Uterus (tissue), 4 donors: ENCODE results near the gene CD247. TPM values are rescaled to one million over a fixed set of nuclear protein-coding genes. Genes with fewer than 3 reads are reported as not detected.

Experiments
- DNase-seq, 2 donors: peaks; one replicate each; pipeline ENCODE4 v3.0.0-alpha.2; 2019 to 2020
- H3K27ac ChIP-seq, 2 donors: fragments of 200-600 bp; sonication (generic); 1 replicate in 1 of 2; 2 replicates in 1 of 2; pipeline ENCODE4 v1.5.1; 2016 to 2018
- H3K27me3 ChIP-seq, 2 donors: fragments of 200-600 bp; sonication (generic); one replicate each; pipeline ENCODE4 v1.5.1; 2018 to 2019; ENCODE audit warnings: control low read depth in 1 of 2
- H3K36me3 ChIP-seq, 2 donors: fragments of 200-600 bp; sonication (generic); one replicate each; pipeline ENCODE4 v1.5.1; 2019; ENCODE audit warnings: control low read depth in 1 of 2
- H3K4me1 ChIP-seq, 2 donors: fragments of 200-600 bp; sonication (generic); one replicate each; pipeline ENCODE4 v1.5.1; 2018 to 2019; ENCODE audit warnings: control low read depth in 1 of 2
- H3K4me3 ChIP-seq, 2 donors: fragments of 200-600 bp; sonication (generic); 1 replicate in 1 of 2; 2 replicates in 1 of 2; pipeline ENCODE4 v1.5.1; 2018 to 2019; ENCODE audit warnings: mild to moderate bottlenecking in 1 of 2
- H3K9me3 ChIP-seq, 2 donors: fragments of 200-600 bp; sonication (generic); one replicate each; pipeline ENCODE4 v1.5.1; 2019; ENCODE audit warnings: control low read depth in 1 of 2
- CTCF ChIP-seq, 4 experiments: fragments of 200-600 bp in 2 of 4; fragments of 450-650 bp in 2 of 4; sonication (generic) in 2 of 4; IDR thresholded peaks; one replicate each; pipeline ENCODE4 v1.5.1; 2016 to 2019; ENCODE audit warnings: antibody characterized with exemption in 4 of 4, mild to moderate bottlenecking in 2 of 4, moderate library complexity in 1 of 4
- POLR2A ChIP-seq, 2 donors: fragments of 450-650 bp; IDR thresholded peaks; one replicate each; pipeline ENCODE4 v1.6.1; 2016; ENCODE audit warnings: antibody characterized with exemption in 2 of 2, mild to moderate bottlenecking in 1 of 2, moderate library complexity in 1 of 2
- intact Hi-C: fragments of 100-400 bp; cut with DNase I; formaldehyde crosslinking; loops from one replicate; pipeline ENCODE4 v1.15.1; 2023; ENCODE audit warnings: low total_unique reads
- total RNA-seq, 4 donors: library from RNA; depleted of rRNA in 3 of 4; stranded (reverse); fragments of >200 nt in 3 of 4; gene quantifications; one replicate each; pipeline versions ENCODE4 v1.1.0 to v1.2.4, GENCODE V29; 2014 to 2023
- donor health status: DM: yes; HTN: yes; CAD: no.

CD247 gene
- total RNA-seq, 4 donors from 2014 or later: 1.6 to 3.3 TPM; not detected in 2

GRCh38 chr1:167546935-167547334, 28.6 kb upstream of the CD247 start:
- Histone ChIP-seq H3K36me3 (no peaks in the 10 kb centered on the region), H3K27me3 (no peaks in the 10 kb centered on the region), H3K4me1 (no peaks in the 10 kb centered on the region), H3K4me3 (no peak overlapping the region), H3K27ac (no peak overlapping the region), H3K9me3 (no peaks in the 10 kb centered on the region)
- intact Hi-C loops: no loop called here
- DNase-seq: no peak
- no peak for TF ChIP-seq POLR2A (IDR thresholded peaks at IDR 0.05)
- no peak for TF ChIP-seq CTCF (IDR thresholded peaks at IDR 0.05)

- H3K27me3 ChIP-seq: no peaks in the 10 kb centered on the region
- no peaks in the 10 kb centered on the region for H3K4me1 ChIP-seq
- H3K9me3 ChIP-seq: no peaks in the 10 kb centered on the region
- no peaks in the 10 kb centered on the region for H3K36me3 ChIP-seq
- no peak overlapping the region for H3K27ac ChIP-seq
- H3K4me3 ChIP-seq: no peak overlapping the region
- TF ChIP-seq POLR2A (IDR thresholded peaks at IDR 0.05) (no peak), CTCF (IDR thresholded peaks at IDR 0.05) (no peak)
- DNase-seq: no peak
- intact Hi-C loops: no loop called here
Observed at GRCh38 chr1:167545349-167545748, 27.0 kb upstream of the CD247 start.

- H3K27ac ChIP-seq: no peak overlapping the region
- no peak overlapping the region for H3K4me3 ChIP-seq
- H3K9me3 ChIP-seq: no peaks in the 10 kb centered on the region
- no peaks in the 10 kb centered on the region for H3K27me3 ChIP-seq
- H3K36me3 ChIP-seq: no peaks in the 10 kb centered on the region
- intact Hi-C loops: no loop called here
- no peaks in the 10 kb centered on the region for H3K4me1 ChIP-seq
- DNase-seq: no peak
- TF ChIP-seq POLR2A (IDR thresholded peaks at IDR 0.05): no peak
- TF ChIP-seq CTCF (IDR thresholded peaks at IDR 0.05): no peak
Observed at GRCh38 chr1:167544447-167545093, 26.2 kb upstream of the CD247 start.

- intact Hi-C loops: no loop called here
- Histone ChIP-seq H3K9me3 (no peaks in the 10 kb centered on the region), H3K27ac (no peak overlapping the region), H3K36me3 (no peaks in the 10 kb centered on the region), H3K27me3 (no peaks in the 10 kb centered on the region), H3K4me1 (no peaks in the 10 kb centered on the region), H3K4me3 (no peak overlapping the region)
- no peak for TF ChIP-seq CTCF (IDR thresholded peaks at IDR 0.05)
- no peak for TF ChIP-seq POLR2A (IDR thresholded peaks at IDR 0.05)
- no peak for DNase-seq
Observed at GRCh38 chr1:167543199-167543990, 25.1 kb upstream of the CD247 start.
